K562 (cell line): ENCODE results near the gene UTS2R. TPM values are rescaled to one million over a fixed set of nuclear protein-coding genes. Genes with fewer than 3 reads are reported as not detected.

Source experiments
- ARHGAP35 ChIP-seq: fragments of 450-650 bp; IDR thresholded peaks from 2 replicates; pipeline ENCODE4 v1.6.1; 2018; ENCODE audit not compliant: partially characterized antibody
- FOXP4 ChIP-seq: sonication (generic); formaldehyde crosslinking; IDR thresholded peaks from 2 replicates; pipeline ENCODE4 v1.8.0; 2022; ENCODE audit warnings: mild to moderate bottlenecking, missing genetic modification reagents, borderline replicate concordance
- PBX2 ChIP-seq, 2 experiments: IDR thresholded peaks in 1 of 2; conservative IDR thresholded peaks in 1 of 2; 2 replicates each; pipeline ENCODE4 v1.6.1; 2016; ENCODE audit warnings: low read depth in 2 of 2, mild to moderate bottlenecking in 1 of 2, missing compliant biosample characterization in 1 of 2, missing genetic modification characterization in 1 of 2, moderate library complexity in 1 of 2
- WHSC1 ChIP-seq: IDR thresholded peaks from one replicate; pipeline ENCODE4 v1.6.1; 2012; ENCODE audit warnings: low read length, control low read depth, inconsistent platforms
- ZNF79 ChIP-seq: fragments of 250-450 bp; sonication (Bioruptor Pico); IDR thresholded peaks from 2 replicates; pipeline ENCODE4 v1.4.0; 2020; ENCODE audit warnings: low read depth, mild to moderate bottlenecking, moderate library complexity
- polyA plus RNA-seq, 8 experiments: library from polyadenylated mRNA; depleted of rRNA in 4 of 8; stranded (reverse) in 5 of 8; unstranded in 3 of 8; fragments of >200 nt; fragmentation: Nextera tagmentation in 2 of 8; fragmentation: Illumina TruSeq in 1 of 8; extraction: Ambion mirVana in 2 of 8; extraction: Trizol in 1 of 8; gene quantifications; 2 replicates each; pipeline versions ENCODE4 v1.2.1 to v1.2.3, GENCODE V29; 2011 to 2014; ENCODE audit warnings: inconsistent platforms in 1 of 8, missing spikeins in 1 of 8
- total RNA-seq, 7 experiments: library from RNA; depleted of rRNA in 6 of 7; stranded (reverse); fragments of >200 nt in 6 of 7; fragmentation: Illumina TruSeq in 2 of 7; extraction: Trizol in 2 of 7; gene quantifications; 2 replicates each; pipeline versions ENCODE4 v1.2.1 to v1.2.3, GENCODE V29; 2011 to 2021; ENCODE audit warnings: low replicate concordance in 1 of 7
- TF ChIP-seq, protein P1 (sequence below): fragments of 450-650 bp; IDR thresholded peaks from 2 replicates; pipeline ENCODE4 v1.6.1; 2016; ENCODE audit warnings: mild to moderate bottlenecking, moderate library complexity
- TF ChIP-seq, protein P2 (sequence below): fragments of 250-450 bp; sonication (Bioruptor Pico); IDR thresholded peaks from 2 replicates; pipeline ENCODE4 v1.8.0; 2022; ENCODE audit warnings: inconsistent platforms, mild to moderate bottlenecking, moderate library complexity, borderline replicate concordance

The UTS2R gene
- total and polyA plus RNA-seq, 9 of the 15 experiments (the other 6 are each of a cell fraction or from before 2014, with no cell fraction given), result 0.22 TPM; not detected in 8

GRCh38 chr17:82345151-82345976 lies 26.2 kb upstream of the UTS2R start (continued):
- TF ChIP-seq, protein P1, sequence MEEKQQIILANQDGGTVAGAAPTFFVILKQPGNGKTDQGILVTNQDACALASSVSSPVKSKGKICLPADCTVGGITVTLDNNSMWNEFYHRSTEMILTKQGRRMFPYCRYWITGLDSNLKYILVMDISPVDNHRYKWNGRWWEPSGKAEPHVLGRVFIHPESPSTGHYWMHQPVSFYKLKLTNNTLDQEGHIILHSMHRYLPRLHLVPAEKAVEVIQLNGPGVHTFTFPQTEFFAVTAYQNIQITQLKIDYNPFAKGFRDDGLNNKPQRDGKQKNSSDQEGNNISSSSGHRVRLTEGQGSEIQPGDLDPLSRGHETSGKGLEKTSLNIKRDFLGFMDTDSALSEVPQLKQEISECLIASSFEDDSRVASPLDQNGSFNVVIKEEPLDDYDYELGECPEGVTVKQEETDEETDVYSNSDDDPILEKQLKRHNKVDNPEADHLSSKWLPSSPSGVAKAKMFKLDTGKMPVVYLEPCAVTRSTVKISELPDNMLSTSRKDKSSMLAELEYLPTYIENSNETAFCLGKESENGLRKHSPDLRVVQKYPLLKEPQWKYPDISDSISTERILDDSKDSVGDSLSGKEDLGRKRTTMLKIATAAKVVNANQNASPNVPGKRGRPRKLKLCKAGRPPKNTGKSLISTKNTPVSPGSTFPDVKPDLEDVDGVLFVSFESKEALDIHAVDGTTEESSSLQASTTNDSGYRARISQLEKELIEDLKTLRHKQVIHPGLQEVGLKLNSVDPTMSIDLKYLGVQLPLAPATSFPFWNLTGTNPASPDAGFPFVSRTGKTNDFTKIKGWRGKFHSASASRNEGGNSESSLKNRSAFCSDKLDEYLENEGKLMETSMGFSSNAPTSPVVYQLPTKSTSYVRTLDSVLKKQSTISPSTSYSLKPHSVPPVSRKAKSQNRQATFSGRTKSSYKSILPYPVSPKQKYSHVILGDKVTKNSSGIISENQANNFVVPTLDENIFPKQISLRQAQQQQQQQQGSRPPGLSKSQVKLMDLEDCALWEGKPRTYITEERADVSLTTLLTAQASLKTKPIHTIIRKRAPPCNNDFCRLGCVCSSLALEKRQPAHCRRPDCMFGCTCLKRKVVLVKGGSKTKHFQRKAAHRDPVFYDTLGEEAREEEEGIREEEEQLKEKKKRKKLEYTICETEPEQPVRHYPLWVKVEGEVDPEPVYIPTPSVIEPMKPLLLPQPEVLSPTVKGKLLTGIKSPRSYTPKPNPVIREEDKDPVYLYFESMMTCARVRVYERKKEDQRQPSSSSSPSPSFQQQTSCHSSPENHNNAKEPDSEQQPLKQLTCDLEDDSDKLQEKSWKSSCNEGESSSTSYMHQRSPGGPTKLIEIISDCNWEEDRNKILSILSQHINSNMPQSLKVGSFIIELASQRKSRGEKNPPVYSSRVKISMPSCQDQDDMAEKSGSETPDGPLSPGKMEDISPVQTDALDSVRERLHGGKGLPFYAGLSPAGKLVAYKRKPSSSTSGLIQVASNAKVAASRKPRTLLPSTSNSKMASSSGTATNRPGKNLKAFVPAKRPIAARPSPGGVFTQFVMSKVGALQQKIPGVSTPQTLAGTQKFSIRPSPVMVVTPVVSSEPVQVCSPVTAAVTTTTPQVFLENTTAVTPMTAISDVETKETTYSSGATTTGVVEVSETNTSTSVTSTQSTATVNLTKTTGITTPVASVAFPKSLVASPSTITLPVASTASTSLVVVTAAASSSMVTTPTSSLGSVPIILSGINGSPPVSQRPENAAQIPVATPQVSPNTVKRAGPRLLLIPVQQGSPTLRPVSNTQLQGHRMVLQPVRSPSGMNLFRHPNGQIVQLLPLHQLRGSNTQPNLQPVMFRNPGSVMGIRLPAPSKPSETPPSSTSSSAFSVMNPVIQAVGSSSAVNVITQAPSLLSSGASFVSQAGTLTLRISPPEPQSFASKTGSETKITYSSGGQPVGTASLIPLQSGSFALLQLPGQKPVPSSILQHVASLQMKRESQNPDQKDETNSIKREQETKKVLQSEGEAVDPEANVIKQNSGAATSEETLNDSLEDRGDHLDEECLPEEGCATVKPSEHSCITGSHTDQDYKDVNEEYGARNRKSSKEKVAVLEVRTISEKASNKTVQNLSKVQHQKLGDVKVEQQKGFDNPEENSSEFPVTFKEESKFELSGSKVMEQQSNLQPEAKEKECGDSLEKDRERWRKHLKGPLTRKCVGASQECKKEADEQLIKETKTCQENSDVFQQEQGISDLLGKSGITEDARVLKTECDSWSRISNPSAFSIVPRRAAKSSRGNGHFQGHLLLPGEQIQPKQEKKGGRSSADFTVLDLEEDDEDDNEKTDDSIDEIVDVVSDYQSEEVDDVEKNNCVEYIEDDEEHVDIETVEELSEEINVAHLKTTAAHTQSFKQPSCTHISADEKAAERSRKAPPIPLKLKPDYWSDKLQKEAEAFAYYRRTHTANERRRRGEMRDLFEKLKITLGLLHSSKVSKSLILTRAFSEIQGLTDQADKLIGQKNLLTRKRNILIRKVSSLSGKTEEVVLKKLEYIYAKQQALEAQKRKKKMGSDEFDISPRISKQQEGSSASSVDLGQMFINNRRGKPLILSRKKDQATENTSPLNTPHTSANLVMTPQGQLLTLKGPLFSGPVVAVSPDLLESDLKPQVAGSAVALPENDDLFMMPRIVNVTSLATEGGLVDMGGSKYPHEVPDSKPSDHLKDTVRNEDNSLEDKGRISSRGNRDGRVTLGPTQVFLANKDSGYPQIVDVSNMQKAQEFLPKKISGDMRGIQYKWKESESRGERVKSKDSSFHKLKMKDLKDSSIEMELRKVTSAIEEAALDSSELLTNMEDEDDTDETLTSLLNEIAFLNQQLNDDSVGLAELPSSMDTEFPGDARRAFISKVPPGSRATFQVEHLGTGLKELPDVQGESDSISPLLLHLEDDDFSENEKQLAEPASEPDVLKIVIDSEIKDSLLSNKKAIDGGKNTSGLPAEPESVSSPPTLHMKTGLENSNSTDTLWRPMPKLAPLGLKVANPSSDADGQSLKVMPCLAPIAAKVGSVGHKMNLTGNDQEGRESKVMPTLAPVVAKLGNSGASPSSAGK, result peak; percentile 98
- TF ChIP-seq ARHGAP35, result no peak
- no peak for TF ChIP-seq ZNF79 (CRISPR knock-in tag)
- no peak for TF ChIP-seq PBX2 (CRISPR knock-in tag; IDR thresholded peaks at IDR 0.05; ENCODE audit: low read depth)
- peak; percentile 47 for TF ChIP-seq PBX2 (tag; conservative IDR thresholded peaks at IDR 0.05; ENCODE audit: low read depth)
- TF ChIP-seq, protein P2, sequence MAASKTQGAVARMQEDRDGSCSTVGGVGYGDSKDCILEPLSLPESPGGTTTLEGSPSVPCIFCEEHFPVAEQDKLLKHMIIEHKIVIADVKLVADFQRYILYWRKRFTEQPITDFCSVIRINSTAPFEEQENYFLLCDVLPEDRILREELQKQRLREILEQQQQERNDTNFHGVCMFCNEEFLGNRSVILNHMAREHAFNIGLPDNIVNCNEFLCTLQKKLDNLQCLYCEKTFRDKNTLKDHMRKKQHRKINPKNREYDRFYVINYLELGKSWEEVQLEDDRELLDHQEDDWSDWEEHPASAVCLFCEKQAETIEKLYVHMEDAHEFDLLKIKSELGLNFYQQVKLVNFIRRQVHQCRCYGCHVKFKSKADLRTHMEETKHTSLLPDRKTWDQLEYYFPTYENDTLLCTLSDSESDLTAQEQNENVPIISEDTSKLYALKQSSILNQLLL (CRISPR knock-in tag), result no peak
- no peak for TF ChIP-seq WHSC1
- no peak for TF ChIP-seq FOXP4 (CRISPR knock-in tag)
